K562 (cell line): ENCODE results near the gene HOATZ. TPM values are rescaled to one million over a fixed set of nuclear protein-coding genes. Genes with fewer than 3 reads are reported as not detected.

Experiments
- ATAC-seq: fragments of 200-7000 bp; cut with Tn5 transposase; 3 replicates; pipeline ENCODE4 v1.9.1; 2020; ENCODE audit warnings: moderate library complexity
- BruUV-seq: library from RNA; stranded (reverse); fragments of 400-500 nt; replicated peaks from 2 replicates; lab custom pipeline; 2021; lab: Mats Ljungman, UMichigan
- CTCF ChIA-PET: fragments of 300-600 bp; formaldehyde crosslinking; extraction: SDS; loops from one replicate; lab custom pipeline; 2021; ENCODE audit warnings: low intra/inter-chr PET ratio; lab: Yijun Ruan, JAX
- POLR2A ChIA-PET: fragments of 300-600, 350-650 bp; sonication (Branson Sonifier 250); formaldehyde crosslinking; extraction: SDS; loops from one replicate; lab custom pipeline; 2021; ENCODE audit warnings: antibody characterized with exemption, inconsistent platforms; lab: Yijun Ruan, JAX
- DNase-seq, 4 experiments: peaks; one replicate each; pipeline versions ENCODE4 v3.0.0 to v3.0.0-alpha.2; 2011 to 2018; ENCODE audit warnings: low spot score in 3 of 4, mixed read lengths in 3 of 4; ENCODE audit errors: extremely low read depth in 1 of 4
- FAIRE-seq: peaks from 2 replicates; lab custom pipeline; 2011; peaks lifted over from hg19 to GRCh38; lab: Jason Lieb, UNC
- H2AFZ ChIP-seq: 2 replicates; pipeline ENCODE4 v1.6.0; 2011; ENCODE audit warnings: low read depth, low read length, control low read depth, inconsistent platforms
- H3K27ac ChIP-seq: fragments of 200-600 bp; 3 replicates; pipeline ENCODE4 v1.8.0; 2011; ENCODE audit warnings: low read depth, mild to moderate bottlenecking, control low read depth, inconsistent platforms, low read length, moderate library complexity, mixed read lengths; ENCODE audit errors: extremely low read depth
- H3K27me3 ChIP-seq, 2 experiments: fragments of 300-600 bp in 1 of 2; 2 replicates in 1 of 2; 3 replicates in 1 of 2; pipeline versions ENCODE4 v1.6.0 to v1.8.0; 2011; ENCODE audit warnings: inconsistent platforms in 2 of 2, low read length in 2 of 2, mild to moderate bottlenecking in 1 of 2, mixed read lengths in 1 of 2, moderate library complexity in 1 of 2; ENCODE audit not compliant: control insufficient read depth in 2 of 2, insufficient read depth in 2 of 2
- H3K36me3 ChIP-seq: fragments of 300-600 bp; 3 replicates; pipeline ENCODE4 v1.8.0; 2011; ENCODE audit warnings: mild to moderate bottlenecking, low read length, inconsistent platforms; ENCODE audit not compliant: control insufficient read depth, insufficient read depth
- H3K4me1 ChIP-seq, 2 experiments: fragments of 200-600 bp in 1 of 2; replicated peaks in 1 of 2; 2 replicates in 1 of 2; 3 replicates in 1 of 2; pipeline versions ENCODE4 v1.5.1 to v1.8.0; 2011; ENCODE audit warnings: inconsistent platforms in 2 of 2, low read length in 2 of 2, mild to moderate bottlenecking in 1 of 2, mixed read lengths in 1 of 2, moderate library complexity in 1 of 2; ENCODE audit not compliant: control insufficient read depth in 2 of 2, insufficient read depth in 2 of 2
- H3K4me2 ChIP-seq: 2 replicates; pipeline ENCODE4 v1.6.1; 2011; ENCODE audit warnings: low read length, control low read depth, inconsistent platforms, mixed read lengths; ENCODE audit not compliant: insufficient read depth
- H3K4me3 ChIP-seq: fragments of 200-600 bp; sonication (generic), shearing (Covaris generic); 2 replicates; pipeline ENCODE4 v1.5.1; 2016; ENCODE audit warnings: control low read depth, inconsistent platforms
- H3K79me2 ChIP-seq: fragments of 200-600 bp; 3 replicates; pipeline ENCODE4 v1.8.0; 2011; ENCODE audit warnings: low read length, inconsistent platforms; ENCODE audit not compliant: control insufficient read depth, insufficient read depth
- H3K9ac ChIP-seq, 2 experiments: 2 replicates each; pipeline versions ENCODE4 v1.6.0 to v1.6.1; 2011; ENCODE audit warnings: low read depth in 2 of 2, low read length in 2 of 2, control low read depth in 1 of 2, inconsistent platforms in 1 of 2, mild to moderate bottlenecking in 1 of 2, mixed read lengths in 1 of 2; ENCODE audit not compliant: insufficient read depth in 1 of 2
- H3K9me1 ChIP-seq: one replicate; pipeline ENCODE4 v1.6.0; 2011; ENCODE audit warnings: inconsistent platforms, mild to moderate bottlenecking, low read length, moderate library complexity; ENCODE audit not compliant: control insufficient read depth, insufficient read depth
- H3K9me3 ChIP-seq: replicated peaks from 2 replicates; pipeline ENCODE4 v1.5.1; 2011; ENCODE audit warnings: low read depth, low read length, inconsistent platforms; ENCODE audit not compliant: control insufficient read depth, insufficient read depth
- H4K20me1 ChIP-seq: replicated peaks from 2 replicates; pipeline ENCODE4 v1.6.1; 2011; ENCODE audit warnings: low read length, inconsistent platforms, mixed read lengths; ENCODE audit not compliant: control insufficient read depth, insufficient read depth
- ARID1B ChIP-seq: fragments of 450-650 bp; IDR thresholded peaks from 2 replicates; pipeline ENCODE4 v1.6.1; 2016; ENCODE audit warnings: antibody characterized with exemption, mild to moderate bottlenecking, inconsistent platforms
- CCAR2 ChIP-seq: fragments of 200-400 bp; formaldehyde crosslinking; IDR thresholded peaks from 2 replicates; pipeline ENCODE4 v1.6.1; 2017; ENCODE audit warnings: mild to moderate bottlenecking, low read depth, low read length
- CREB1 ChIP-seq, 2 experiments: sonication (generic) in 1 of 2; formaldehyde crosslinking in 1 of 2; IDR thresholded peaks; 2 replicates each; pipeline versions ENCODE4 v1.6.1 to v1.8.0; 2012 to 2022; ENCODE audit warnings: inconsistent platforms in 1 of 2, mild to moderate bottlenecking in 1 of 2, missing genetic modification reagents in 1 of 2, moderate library complexity in 1 of 2
- HDAC3 ChIP-seq: fragments of 450-650 bp; IDR thresholded peaks from 2 replicates; pipeline ENCODE4 v1.6.1; 2018; ENCODE audit warnings: borderline replicate concordance, mild to moderate bottlenecking, moderate library complexity; ENCODE audit not compliant: partially characterized antibody
- MYC ChIP-seq, 2 experiments: fragments of 250-450 bp in 1 of 2; sonication (Bioruptor Pico) in 1 of 2; IDR thresholded peaks; 2 replicates each; pipeline versions ENCODE4 v1.5.1 to v1.6.1; 2012 to 2021; ENCODE audit warnings: low read depth in 2 of 2, borderline replicate concordance in 1 of 2, improper control_type of control experiment in 1 of 2, low read length in 1 of 2, mild to moderate bottlenecking in 1 of 2, moderate library complexity in 1 of 2
- RBM39 ChIP-seq: fragments of 200-400 bp; formaldehyde crosslinking; optimal IDR thresholded peaks from 2 replicates; pipeline ENCODE3; 2018; ENCODE audit warnings: low read depth, low read length
- SMARCA4 ChIP-seq: fragments of 450-650 bp; IDR thresholded peaks from 2 replicates; pipeline ENCODE4 v1.6.1; 2016
- TARDBP ChIP-seq: fragments of 450-650 bp; IDR thresholded peaks from 2 replicates; pipeline ENCODE4 v1.6.1; 2016
- WGBS: fragments of 100-300 bp; shearing (Covaris generic); methylation state at CpG from one replicate; pipeline ENCODE4 v1.1.6; 2016; ENCODE audit warnings: low coverage, mixed read lengths; ENCODE audit not compliant: insufficient coverage; ENCODE audit errors: missing lambda C conversion rate; 5-methylcytosine and 5-hydroxymethylcytosine counted together
- in situ Hi-C: fragments of 300-500 bp; cut with MboI; formaldehyde crosslinking; loops from 4 replicates; pipeline ENCODE4 v1.15.0; 2018; ENCODE audit warnings: inconsistent platforms, mixed read lengths
- intact Hi-C: fragments of 100-400 bp; cut with micrococcal nuclease; formaldehyde crosslinking; loops from 2 replicates; pipeline ENCODE4 v1.14.2; 2022
- polyA plus RNA-seq, 8 experiments: library from polyadenylated mRNA; depleted of rRNA in 4 of 8; stranded (reverse) in 5 of 8; unstranded in 3 of 8; fragments of >200 nt; fragmentation: Nextera tagmentation in 2 of 8; fragmentation: Illumina TruSeq in 1 of 8; extraction: Ambion mirVana in 2 of 8; extraction: Trizol in 1 of 8; gene quantifications; 2 replicates each; pipeline versions ENCODE4 v1.2.1 to v1.2.3, GENCODE V29; 2011 to 2014; ENCODE audit warnings: inconsistent platforms in 1 of 8, missing spikeins in 1 of 8
- total RNA-seq, 7 experiments: library from RNA; depleted of rRNA in 6 of 7; stranded (reverse); fragments of >200 nt in 6 of 7; fragmentation: Illumina TruSeq in 2 of 7; extraction: Trizol in 2 of 7; gene quantifications; 2 replicates each; pipeline versions ENCODE4 v1.2.1 to v1.2.3, GENCODE V29; 2011 to 2021; ENCODE audit warnings: low replicate concordance in 1 of 7
- TF ChIP-seq, protein P1 (sequence below): fragments of 200-800 bp; sonication (Bioruptor generic); IDR thresholded peaks from 2 replicates; pipeline ENCODE4 v1.6.1; 2017; ENCODE audit warnings: missing genetic modification characterization, missing compliant biosample characterization
- TF ChIP-seq, protein P2 (sequence below): sonication (generic); formaldehyde crosslinking; IDR thresholded peaks from 2 replicates; pipeline ENCODE4 v1.9.0; 2022; ENCODE audit warnings: mild to moderate bottlenecking, missing genetic modification reagents
- TF ChIP-seq, protein P3 (sequence below): fragments of 450-650 bp; formaldehyde crosslinking; IDR thresholded peaks from 2 replicates; pipeline ENCODE4 v1.4.0; 2022; ENCODE audit warnings: mild to moderate bottlenecking, moderate library complexity

Gene HOATZ
- total and polyA plus RNA-seq, 9 of the 15 experiments (the other 6 are each of a cell fraction or from before 2014, with no cell fraction given), result not detected

DNA sequence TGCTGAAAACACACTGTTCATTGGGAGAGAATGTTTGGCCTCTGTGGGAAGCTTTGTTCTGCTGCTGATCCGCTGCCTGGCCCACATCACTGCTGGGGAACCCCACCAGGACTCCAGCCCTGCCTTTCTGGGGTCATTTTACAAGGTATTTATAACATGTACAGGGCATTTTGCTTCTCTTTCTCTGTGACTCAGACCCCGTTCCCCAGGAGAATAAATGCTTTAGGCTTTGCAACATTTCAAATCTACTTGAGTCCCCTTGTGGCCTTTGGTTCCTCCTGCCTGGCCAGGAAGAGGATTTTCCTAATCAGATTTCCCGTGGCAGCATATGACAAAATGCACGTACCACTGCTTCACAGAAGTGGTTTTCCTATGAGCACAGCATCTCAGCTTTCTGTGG lies 45.4 kb upstream of the HOATZ start:
- no peaks in the 10 kb centered on the region for H3K9me3 ChIP-seq
- no peak overlapping the region for H2AFZ ChIP-seq
- BruUV-seq, result no TSS peak
- intact Hi-C loops (no loop called here), in situ Hi-C loops (no loop called here)
- H3K9ac ChIP-seq, result no peak overlapping the region
- ChIA-PET CTCF (no interaction called here), POLR2A (no interaction called here)
- TF ChIP-seq RBM39 (no peak), HDAC3 (no peak), CREB1 (IDR thresholded peaks at IDR 0.05) (no peak), CREB1 (CRISPR knock-in tag; IDR thresholded peaks at IDR 0.05) (no peak), CCAR2 (no peak), MYC (IDR thresholded peaks at IDR 0.05; ENCODE audit: low read depth, low read length) (no peak), MYC (CRISPR knock-in tag; IDR thresholded peaks at IDR 0.05; ENCODE audit: borderline replicate concordance, low read depth) (no peak), SMARCA4 (no peak), TARDBP (no peak), ARID1B (no peak)
- TF ChIP-seq, protein P1, sequence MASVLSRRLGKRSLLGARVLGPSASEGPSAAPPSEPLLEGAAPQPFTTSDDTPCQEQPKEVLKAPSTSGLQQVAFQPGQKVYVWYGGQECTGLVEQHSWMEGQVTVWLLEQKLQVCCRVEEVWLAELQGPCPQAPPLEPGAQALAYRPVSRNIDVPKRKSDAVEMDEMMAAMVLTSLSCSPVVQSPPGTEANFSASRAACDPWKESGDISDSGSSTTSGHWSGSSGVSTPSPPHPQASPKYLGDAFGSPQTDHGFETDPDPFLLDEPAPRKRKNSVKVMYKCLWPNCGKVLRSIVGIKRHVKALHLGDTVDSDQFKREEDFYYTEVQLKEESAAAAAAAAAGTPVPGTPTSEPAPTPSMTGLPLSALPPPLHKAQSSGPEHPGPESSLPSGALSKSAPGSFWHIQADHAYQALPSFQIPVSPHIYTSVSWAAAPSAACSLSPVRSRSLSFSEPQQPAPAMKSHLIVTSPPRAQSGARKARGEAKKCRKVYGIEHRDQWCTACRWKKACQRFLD (CRISPR knock-in tag), result no peak
- TF ChIP-seq, protein P2, sequence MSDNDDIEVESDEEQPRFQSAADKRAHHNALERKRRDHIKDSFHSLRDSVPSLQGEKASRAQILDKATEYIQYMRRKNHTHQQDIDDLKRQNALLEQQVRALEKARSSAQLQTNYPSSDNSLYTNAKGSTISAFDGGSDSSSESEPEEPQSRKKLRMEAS, result no peak
- TF ChIP-seq, protein P3, sequence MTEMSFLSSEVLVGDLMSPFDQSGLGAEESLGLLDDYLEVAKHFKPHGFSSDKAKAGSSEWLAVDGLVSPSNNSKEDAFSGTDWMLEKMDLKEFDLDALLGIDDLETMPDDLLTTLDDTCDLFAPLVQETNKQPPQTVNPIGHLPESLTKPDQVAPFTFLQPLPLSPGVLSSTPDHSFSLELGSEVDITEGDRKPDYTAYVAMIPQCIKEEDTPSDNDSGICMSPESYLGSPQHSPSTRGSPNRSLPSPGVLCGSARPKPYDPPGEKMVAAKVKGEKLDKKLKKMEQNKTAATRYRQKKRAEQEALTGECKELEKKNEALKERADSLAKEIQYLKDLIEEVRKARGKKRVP, result no peak
- no peaks in the 10 kb centered on the region for H3K27me3 ChIP-seq
- no peaks in the 10 kb centered on the region for H4K20me1 ChIP-seq
- no peak overlapping the region for H3K27ac ChIP-seq
- H3K4me3 ChIP-seq, result no peak overlapping the region
- ATAC-seq (no peak), DNase-seq (no peak), FAIRE-seq (no peak)
- H3K36me3 ChIP-seq, result no peaks in the 10 kb centered on the region
- no peak overlapping the region for H3K4me2 ChIP-seq
- no peaks in the 10 kb centered on the region for H3K9me1 ChIP-seq
- H3K79me2 ChIP-seq, result no peaks in the 10 kb centered on the region
- WGBS, result 0% methylated on average over 4 of the region's 4 CpGs
- H3K4me1 ChIP-seq, result no peaks in the 10 kb centered on the region
